Tibial nerve (tissue), 4 donors: ENCODE measurements around the gene BDKRB2. TPM values are rescaled to one million over a fixed set of nuclear protein-coding genes. Genes with fewer than 3 reads are reported as not detected.

Source experiments
- DNase-seq, 2 donors: peaks; one replicate each; pipeline ENCODE4 v3.0.0-alpha.2; 2019; ENCODE audit warnings: low spot score in 2 of 2
- H3K27ac ChIP-seq, 4 donors: fragments of 200-600 bp; sonication (generic) in 3 of 4; one replicate each; pipeline ENCODE4 v1.5.1; 2017 to 2019; ENCODE audit warnings: mild to moderate bottlenecking in 1 of 4
- H3K27me3 ChIP-seq, 2 donors: fragments of 200-600 bp; sonication (generic) in 1 of 2; one replicate each; pipeline versions ENCODE4 v1.5.1 to v1.6.0; 2017 to 2019
- H3K36me3 ChIP-seq, 3 donors: fragments of 200-600 bp; sonication (generic); one replicate each; pipeline ENCODE4 v1.5.1; 2018 to 2019
- H3K4me1 ChIP-seq, 4 donors: fragments of 200-600 bp; sonication (generic) in 3 of 4; one replicate each; pipeline ENCODE4 v1.5.1; 2017 to 2019
- H3K4me3 ChIP-seq, 4 donors: fragments of 200-600 bp; sonication (generic) in 3 of 4; one replicate each; pipeline ENCODE4 v1.5.1; 2017 to 2019; ENCODE audit warnings: mild to moderate bottlenecking in 1 of 4, moderate library complexity in 1 of 4
- H3K9me3 ChIP-seq, 4 donors: fragments of 200-600 bp; sonication (generic) in 3 of 4; one replicate each; pipeline ENCODE4 v1.5.1; 2017 to 2019
- CTCF ChIP-seq, 5 experiments: fragments of 200-600 bp in 3 of 5; fragments of 450-650 bp in 2 of 5; sonication (generic) in 3 of 5; IDR thresholded peaks; one replicate each; pipeline ENCODE4 v1.5.1; 2016 to 2019; ENCODE audit warnings: antibody characterized with exemption in 5 of 5, mild to moderate bottlenecking in 3 of 5, moderate library complexity in 2 of 5
- EP300 ChIP-seq, 2 donors: sonication (generic); formaldehyde crosslinking; IDR thresholded peaks; one replicate each; pipeline ENCODE4 v1.6.1; 2017; ENCODE audit warnings: antibody characterized with exemption in 2 of 2, mild to moderate bottlenecking in 1 of 2
- POLR2A ChIP-seq, 2 donors: fragments of 450-650 bp; IDR thresholded peaks; one replicate each; pipeline ENCODE4 v1.6.1; 2017; ENCODE audit warnings: antibody characterized with exemption in 2 of 2, mild to moderate bottlenecking in 2 of 2, moderate library complexity in 2 of 2
- WGBS, 2 donors: methylation state at CpG; one replicate each; pipeline ENCODE4 v1.1.5; 2018; 5-methylcytosine and 5-hydroxymethylcytosine counted together
- total RNA-seq, 4 donors: library from RNA; depleted of rRNA; stranded (reverse); fragments of >200 nt; gene quantifications; one replicate each; pipeline ENCODE4 v1.1.0, GENCODE V29; 2016

BDKRB2 gene
- total RNA-seq, 4 donors from 2014 or later: 10.5 to 26.8 (median 18.4) TPM

GRCh38 chr14:96170961-96171592 lies 33.6 kb upstream of the BDKRB2 start:
- H3K4me1 ChIP-seq: peaks cover 0 to 21% (median 3%) of the 10 kb centered on the region in 4 donors
- H3K27me3 ChIP-seq: no peaks in the 10 kb centered on the region
- DNase-seq: no peak
- WGBS, 2 donors: 40 to 45% methylated on average over 14 of the region's 14 CpGs
- TF ChIP-seq POLR2A (IDR thresholded peaks at IDR 0.05) (no peak), CTCF (IDR thresholded peaks at IDR 0.05) (no peak), EP300 (IDR thresholded peaks at IDR 0.05) (no peak)
- H3K36me3 ChIP-seq: no peaks in the 10 kb centered on the region
- H3K27ac ChIP-seq: no peak overlapping the region
- no peak overlapping the region for H3K4me3 ChIP-seq
- H3K9me3 ChIP-seq: no peaks in the 10 kb centered on the region

GRCh38 chr14:96173636-96174475 lies 30.8 kb upstream of the BDKRB2 start:
- no peaks in the 10 kb centered on the region for H3K27me3 ChIP-seq
- WGBS, 2 donors: 94% methylated on average over 21 of the region's 21 CpGs
- peaks cover 0 to 40% (median 10%) of the 10 kb centered on the region in 4 donors for H3K4me1 ChIP-seq
- TF ChIP-seq POLR2A (IDR thresholded peaks at IDR 0.05) (no peak), EP300 (IDR thresholded peaks at IDR 0.05) (no peak), CTCF (IDR thresholded peaks at IDR 0.05) (no peak)
- H3K9me3 ChIP-seq: no peaks in the 10 kb centered on the region
- H3K4me3 ChIP-seq: no peak overlapping the region
- no peak overlapping the region for H3K27ac ChIP-seq
- no peak for DNase-seq
- H3K36me3 ChIP-seq: no peaks in the 10 kb centered on the region

- DNase-seq: no peak
- TF ChIP-seq CTCF (IDR thresholded peaks at IDR 0.05): no peak
- TF ChIP-seq POLR2A (IDR thresholded peaks at IDR 0.05): no peak
- TF ChIP-seq EP300 (IDR thresholded peaks at IDR 0.05): no peak
- 61 to 94% methylated on average over 2 of the region's 2 CpGs for WGBS, 2 donors
- H3K4me3 ChIP-seq: no peak overlapping the region
- H3K9me3 ChIP-seq: no peaks in the 10 kb centered on the region
- H3K27me3 ChIP-seq: no peaks in the 10 kb centered on the region
- no peaks in the 10 kb centered on the region for H3K36me3 ChIP-seq
- H3K27ac ChIP-seq: peak overlapping the region in 3 of 4 donors; percentile 36 to 75 (median 61)
- H3K4me1 ChIP-seq: peaks cover 0 to 44% (median 10%) of the 10 kb centered on the region in 4 donors
These were observed 28.4 kb upstream of the BDKRB2 start for GRCh38 chr14:96176275-96176674.

GRCh38 chr14:96176811-96177211 lies 27.8 kb upstream of the BDKRB2 start:
- DNase-seq: peak; percentile 72 to 84
- Histone ChIP-seq H3K27me3 (no peaks in the 10 kb centered on the region), H3K36me3 (no peaks in the 10 kb centered on the region), H3K4me1 (peaks cover 0 to 44% (median 10%) of the 10 kb centered on the region in 4 donors), H3K9me3 (no peaks in the 10 kb centered on the region), H3K27ac (peak overlapping the region in 3 of 4 donors; percentile 36 to 75 (median 61)), H3K4me3 (no peak overlapping the region)
- 16 to 17% methylated on average over 8 of the region's 8 CpGs for WGBS, 2 donors
- no peak for TF ChIP-seq CTCF (IDR thresholded peaks at IDR 0.05)
- TF ChIP-seq POLR2A (IDR thresholded peaks at IDR 0.05): no peak
- TF ChIP-seq EP300 (IDR thresholded peaks at IDR 0.05): peak in 1 of 2 donors; percentile 82
